Activated naive CD4-positive, alpha-beta T cell treated with Interleukin-2 at 50 U/mL for 16 hours (primary cell): ENCODE measurements around the gene FLRT1.
"Not testable (repeated sequence)": the region's sequence is repeated elsewhere in the genome, so short reads cannot be mapped to it uniquely, and the experiment has no call there.

ENCODE experiments used
- DNase-seq: peaks from one replicate; pipeline ENCODE4 v3.0.0-alpha.2; 2020

Gene FLRT1

DNA sequence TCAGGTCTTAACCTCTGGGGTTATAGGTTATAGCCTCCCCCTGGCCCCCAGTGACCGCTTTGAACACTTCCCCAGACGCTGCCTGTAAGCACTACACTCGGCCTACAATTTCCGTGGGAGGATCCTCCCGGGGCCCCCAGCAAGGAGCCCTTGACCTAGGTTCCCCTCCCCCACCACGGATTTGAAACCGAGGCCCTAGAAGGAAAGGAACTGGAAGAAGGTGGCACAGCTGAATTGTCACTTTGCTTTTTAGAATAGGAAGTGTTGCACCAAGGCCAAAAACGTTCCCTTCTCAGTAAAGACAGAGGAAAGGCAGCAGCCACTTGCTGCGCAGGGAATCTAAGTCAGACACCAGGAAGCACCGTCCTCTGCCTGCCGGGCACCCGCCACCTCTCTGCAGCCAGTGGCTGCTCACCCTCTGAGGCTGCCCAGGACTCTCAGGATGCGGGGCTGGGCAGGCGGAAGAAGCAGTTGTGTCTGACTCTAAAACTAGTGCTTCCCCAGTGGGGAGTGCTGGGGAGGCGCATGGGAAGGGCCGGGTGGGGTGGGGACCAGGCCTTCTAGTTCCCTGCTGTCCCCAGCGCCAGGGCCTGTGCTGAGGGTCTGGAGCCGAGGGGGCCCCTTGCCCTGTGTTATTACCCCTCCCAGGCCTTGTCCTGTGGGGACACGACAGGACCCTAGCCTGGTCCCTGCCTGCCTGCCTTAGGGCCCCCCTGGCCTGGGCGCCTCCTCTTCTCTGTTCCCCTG, 7.9 kb upstream of the FLRT1 start:
- DNase-seq = no peak

DNA sequence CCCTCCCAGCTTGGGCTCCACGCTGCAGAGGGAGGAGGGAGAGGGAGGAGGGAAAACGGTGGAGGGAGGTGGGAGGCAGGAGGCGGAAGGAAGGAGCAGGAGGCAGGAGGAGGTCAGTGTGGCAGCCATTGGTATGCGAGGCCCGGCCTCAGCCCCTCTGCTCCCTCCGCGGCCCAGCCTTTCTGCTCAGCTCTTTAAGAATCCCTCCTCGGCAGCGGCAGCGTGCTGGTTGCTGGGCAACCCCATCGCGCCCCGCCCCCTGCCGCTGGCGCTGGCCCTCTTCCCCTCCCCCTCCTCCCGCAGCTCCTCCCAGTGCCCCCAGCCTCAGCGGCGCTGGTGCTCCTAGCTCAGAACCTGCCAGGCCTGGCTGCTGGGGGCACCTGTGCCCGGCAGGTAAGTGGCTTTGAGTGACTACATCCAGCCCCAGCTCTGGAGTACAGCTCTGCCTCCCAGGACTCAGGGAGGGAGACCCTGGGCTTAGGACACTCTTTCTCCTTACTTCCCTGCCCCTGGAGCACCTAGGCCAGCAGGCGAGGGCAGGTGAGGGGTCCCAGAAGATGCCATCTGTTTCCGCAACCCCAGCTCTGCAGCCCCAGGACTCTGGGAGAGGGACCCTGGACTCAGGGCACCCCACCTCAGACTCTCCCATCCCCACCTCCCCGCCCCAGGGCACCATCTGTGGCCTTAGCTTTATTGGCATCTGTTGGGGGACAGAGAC, 7.2 kb upstream of the FLRT1 start:
- no peak for DNase-seq

DNA sequence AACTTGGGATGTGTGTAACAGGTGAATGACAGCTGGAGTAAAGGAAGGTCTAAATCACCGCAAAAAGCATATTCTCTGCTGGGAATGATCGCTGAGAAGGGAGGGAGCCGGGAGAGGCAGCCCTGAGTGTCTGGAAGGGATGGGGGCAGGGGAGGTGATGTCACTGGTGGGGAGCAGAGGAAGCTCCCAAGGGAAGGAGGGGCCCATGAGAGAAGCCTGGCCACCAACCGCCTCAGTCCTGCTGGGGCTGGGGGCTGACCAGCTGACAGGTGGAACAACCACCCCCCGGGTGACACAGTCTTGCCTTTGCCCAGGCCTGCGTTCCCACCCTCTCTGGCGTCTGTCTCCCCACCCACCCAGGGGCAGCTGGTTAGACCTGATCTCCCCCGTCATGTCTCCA, 6.0 kb upstream of the FLRT1 start:
- DNase-seq = no peak

DNA sequence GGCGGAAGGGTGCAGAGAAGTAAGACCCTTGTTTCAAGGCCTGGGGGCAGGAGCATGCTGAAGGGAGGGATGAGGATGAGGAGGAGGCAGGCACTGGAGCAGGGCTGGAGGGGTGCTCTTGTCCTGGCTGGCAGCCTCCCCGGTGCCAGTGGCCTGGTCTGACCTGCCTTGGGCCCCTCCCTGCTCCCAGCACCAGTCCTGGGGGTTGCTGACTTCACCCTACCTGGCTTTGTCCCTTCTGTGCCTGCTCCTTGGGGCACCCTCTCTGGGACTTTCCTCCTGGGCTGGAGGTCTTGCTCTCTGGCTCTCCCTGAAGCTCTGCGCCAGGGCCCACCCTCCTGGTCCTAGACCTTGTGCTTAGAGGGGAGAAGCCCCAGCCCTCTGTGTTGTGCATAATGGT, 4.7 kb upstream of the FLRT1 start:
- no peak for DNase-seq

DNA sequence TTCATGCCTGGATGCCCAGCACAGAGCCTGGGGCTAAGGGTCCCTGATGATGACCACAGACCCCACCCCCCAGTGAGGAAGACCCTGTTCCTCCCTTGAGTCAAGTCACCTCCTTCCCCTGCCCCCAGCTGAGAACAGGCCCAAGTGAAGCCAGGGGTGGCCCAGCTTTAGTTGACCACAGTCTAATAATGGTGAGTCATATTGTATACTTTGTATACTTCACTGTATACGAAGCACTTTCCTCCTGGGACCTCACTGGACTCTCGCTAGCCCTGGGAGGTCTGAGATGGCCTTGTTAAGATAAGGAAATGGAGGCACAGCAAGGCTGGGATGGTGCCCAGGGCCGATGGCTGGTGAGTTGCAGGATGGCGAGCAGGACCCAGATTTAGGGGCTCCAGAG, 3.7 kb upstream of the FLRT1 start:
- DNase-seq = no peak

DNA sequence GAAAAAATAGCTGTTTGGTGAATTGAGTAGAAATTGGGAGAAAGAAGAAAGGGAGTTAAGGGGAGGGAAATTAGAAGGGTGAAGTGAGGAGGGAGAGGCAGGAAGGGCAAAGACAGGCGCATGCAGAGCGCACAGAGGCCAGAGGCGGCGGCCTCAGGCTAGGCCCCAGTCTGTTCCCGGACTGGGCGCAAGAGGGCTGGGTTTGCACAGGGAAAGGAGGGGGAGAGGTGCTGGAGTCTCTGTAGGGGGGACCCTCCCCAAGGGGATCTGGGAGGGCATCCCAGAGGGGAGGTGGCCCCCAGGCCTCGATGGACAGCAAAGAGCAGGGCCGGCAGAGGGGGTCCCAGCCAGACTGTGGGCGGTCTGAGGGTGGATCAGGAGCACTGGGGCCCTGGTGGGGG, 1.3 kb upstream of the FLRT1 start:
- no peak for DNase-seq

DNA sequence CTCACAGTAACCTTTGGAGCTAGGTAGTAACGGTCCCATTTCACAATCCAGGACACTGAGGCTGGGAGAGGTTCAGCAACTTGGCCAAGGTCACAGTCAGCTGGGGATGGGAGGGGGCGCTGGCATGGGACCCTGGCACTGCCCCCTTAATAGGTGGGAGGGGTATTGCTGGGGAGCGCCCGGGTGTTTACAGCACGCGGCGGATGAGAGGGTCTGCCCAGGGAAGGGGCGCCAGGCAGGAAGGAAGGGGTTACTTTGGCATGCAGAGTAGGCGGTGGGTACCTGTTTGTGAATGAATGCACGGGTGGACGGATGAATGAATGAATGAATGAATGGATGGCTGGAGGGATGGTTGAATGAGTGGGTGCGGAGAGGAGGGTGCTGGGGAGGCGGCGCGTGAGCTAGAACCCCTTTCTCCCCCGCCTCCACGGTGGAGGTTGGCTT, 628 bp upstream of the FLRT1 start:
- DNase-seq = no peak

DNA sequence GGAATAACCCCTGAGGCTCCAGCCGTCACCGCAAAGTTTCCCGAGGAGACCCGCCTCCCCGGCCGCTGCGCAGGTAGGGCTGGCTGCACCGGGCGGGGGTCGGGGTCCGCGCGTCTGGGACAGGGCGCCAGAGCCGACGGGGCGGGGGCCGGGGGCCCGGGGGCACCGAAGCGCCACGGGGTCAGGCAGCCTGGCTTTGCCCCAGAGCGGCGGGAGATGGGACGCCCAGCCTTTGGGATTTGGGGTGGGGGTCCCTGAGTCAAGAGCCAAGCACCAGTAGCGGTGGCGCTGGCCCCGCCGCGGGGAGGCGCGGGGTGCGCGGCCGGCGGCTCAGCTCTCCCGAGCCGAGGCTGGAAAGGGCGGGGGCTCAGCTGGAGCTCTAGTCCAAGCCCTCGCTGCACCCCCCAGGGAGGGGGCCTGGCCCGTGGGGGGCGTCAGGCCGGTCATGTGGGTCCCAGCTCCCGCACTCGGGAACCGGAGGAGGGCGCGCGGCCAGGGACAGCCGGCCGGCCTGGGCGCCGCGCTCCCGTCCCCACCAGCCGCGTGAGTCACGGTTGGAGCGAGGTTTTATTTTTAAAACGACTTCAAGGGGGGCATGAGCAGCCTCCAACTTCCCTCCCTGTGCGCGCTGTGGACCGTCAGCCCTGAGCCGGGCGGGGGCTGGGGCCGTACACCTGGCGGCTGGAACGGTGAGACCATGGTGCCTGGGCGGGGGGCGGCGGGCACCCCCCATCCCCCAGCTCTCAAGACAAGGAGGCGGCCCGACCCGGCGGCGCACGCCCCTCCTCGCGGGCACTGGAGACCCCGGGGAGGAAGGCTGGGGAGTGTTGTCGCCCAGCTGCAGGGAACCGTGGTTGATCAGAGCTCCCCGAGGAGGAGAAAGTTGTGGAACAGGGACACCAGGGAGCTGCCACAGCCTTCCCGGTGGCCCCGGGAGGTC, 626 bp downstream of the FLRT1 start:
- no peak for DNase-seq

DNA sequence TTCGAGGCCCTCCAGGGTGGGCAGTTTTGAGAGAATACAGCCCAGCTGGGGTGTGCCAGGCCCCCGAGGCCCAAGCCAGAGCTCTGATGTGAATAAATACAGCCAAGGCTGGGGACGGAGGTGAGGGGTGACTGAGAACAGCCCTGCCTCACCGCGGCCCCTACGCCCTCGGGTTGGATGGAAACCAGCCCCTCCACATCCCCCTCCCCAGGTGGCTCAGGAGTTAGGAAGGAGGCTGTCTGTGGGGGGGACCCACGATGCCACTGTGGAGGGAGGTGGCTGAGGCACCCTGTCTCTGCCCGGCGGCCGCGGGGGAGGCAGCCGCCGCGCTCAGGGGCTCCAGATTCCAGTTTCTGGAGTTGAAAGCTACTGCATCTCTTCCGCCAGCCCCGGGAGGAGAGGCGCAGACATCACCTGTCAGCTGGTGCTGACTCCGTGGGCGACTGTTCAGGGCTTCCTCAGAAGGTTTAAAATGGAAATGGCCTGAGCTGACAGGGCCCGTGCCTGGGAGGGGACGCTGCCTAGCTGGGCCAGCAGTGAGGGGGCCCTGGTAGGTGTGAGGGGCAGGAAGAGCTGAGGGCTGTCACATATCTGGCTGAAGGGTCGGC, 1.4 kb downstream of the FLRT1 start:
- DNase-seq = no peak

DNA sequence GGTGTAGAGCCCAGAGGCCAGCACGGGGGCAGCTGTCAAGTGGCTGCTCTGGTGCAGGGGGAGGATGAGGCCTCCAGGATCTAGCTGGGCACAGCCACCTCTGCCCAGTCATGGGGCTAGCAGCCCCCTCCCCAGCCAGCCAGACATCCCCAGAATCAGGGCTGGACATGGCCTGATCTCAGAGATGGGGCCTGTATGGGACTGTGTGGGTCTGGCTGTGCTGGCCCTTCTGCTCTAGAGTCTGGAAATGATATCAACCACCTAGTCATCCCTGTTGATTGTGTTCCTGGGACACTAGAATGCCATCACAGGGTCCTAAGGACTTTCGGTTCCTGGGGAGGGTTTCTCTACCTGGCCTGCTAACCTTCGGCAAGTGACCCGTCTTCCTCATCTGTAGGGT, 2.8 kb downstream of the FLRT1 start:
- no peak for DNase-seq

DNA sequence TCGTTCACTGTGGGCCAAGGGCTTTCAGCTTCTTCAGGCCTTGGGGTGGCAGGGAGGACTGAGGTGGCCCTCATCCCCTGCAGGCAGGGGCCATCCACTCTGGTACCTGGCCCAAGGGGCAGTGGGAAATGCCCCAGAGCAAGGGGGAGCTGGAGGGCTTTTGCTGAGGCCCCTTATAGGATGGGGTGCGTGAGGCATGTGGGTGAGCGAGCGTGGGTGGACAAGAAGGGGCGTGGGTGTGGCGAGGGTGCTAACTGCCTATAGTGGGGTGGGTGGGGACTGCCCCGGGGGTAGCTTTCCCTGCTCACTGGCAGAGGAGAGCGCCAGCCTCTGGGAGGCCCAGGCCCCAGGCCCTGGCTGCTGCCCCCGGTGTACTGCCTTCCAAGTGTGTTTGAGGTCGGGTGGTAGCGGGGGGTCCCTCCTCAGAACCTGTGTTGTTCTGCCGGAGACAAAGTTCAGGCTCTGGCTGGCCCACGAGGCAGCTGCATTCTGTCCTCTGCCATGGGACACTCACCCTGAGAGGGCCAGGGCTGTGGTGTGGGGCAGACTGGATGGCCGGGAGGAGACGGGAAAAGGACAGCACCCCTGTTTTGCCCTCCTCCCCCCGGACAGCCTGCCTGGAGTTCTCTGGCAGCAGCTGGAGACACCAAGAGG, 3.4 kb downstream of the FLRT1 start:
- DNase-seq = no peak

DNA sequence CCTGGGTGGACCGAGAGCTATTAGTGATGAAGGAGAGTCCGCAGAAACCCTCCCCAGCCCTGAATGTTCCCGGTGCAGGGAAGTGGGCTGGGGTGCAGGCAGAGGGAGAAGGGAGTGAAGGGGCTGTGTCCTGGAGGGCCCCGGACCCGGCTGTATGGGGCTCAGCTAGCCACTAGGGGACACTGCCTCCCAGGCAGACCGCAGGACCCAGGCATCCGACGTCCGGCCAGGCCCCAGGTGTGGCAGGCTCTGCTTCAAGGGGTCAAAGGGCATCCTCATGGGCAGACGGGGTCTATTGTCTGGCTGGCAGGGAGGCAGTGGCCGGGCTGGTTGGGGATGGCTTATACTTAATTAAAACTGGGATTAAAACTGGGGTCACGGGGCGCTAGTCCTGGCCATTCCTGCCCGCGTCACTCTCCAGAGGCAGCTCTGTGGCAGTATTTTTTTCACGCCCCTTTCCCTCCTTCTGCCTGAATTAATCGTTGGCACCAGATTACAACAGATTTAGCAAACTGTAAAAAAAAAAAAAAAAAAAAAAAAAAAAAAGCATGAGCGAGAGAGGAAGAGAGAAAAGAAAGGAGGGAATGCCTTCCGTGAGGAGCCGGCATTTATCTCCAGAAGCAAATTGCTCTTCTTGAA, 5.1 kb downstream of the FLRT1 start:
- no peak for DNase-seq

DNA sequence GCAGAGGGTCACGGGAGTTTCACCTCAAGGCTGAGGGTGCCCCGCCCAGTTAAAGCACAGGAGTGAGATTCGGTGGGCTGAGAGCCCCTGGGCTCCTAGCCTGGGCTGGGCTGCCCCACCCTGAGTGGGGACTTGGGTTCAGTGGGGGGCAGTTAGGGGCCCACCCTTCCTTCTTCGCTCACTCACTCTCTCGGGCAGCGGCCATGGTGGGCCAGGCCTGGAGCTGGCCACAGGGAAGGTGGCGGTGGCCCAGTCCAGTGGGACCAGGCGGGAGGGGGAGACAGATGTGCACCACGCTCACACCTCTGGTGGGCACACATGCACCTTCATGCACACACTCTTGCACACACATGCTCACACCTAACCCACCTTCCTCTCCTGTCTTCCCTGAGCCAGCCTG, 6.1 kb downstream of the FLRT1 start:
- no peak for DNase-seq

DNA sequence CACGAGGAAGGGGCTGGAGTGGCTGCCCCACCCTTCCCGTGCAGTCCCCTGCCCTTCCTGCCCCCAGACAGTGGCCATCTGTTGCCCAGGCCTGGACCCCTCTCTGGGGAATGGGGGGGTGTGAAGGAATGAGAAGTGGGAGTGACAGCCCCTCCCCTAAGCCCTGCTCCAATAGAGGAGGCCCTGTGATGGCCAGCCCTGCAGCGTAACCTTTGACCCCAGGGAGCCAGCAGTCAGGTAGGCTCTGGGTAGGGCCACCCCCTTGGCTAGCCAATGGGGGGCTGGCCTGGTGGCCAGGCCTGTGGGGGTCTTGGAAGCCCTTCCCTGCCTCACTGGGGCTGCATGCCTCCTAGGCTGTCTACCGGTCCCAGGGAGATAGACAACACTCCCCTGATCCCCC, 6.6 kb downstream of the FLRT1 start:
- no peak for DNase-seq

DNA sequence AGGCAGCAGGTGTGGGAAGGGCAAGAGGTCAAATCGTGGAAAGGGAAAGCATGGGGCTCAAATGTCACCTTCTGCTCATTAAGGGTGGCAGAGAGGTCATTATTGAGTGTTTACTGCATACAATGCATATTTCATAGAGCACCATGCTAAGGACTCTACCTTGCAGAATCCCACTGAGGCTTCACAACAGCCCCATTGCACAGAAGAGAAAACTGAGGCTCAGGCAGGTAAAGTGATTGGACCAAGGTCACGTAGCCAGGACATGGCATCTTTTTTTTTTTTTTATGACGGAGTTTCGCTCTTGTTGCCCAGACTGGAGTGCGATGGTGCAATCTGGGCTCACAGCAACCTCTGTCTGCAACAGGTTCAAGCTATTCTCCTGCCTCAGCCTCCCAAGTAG, 7.8 kb downstream of the FLRT1 start:
- no peak for DNase-seq

DNA sequence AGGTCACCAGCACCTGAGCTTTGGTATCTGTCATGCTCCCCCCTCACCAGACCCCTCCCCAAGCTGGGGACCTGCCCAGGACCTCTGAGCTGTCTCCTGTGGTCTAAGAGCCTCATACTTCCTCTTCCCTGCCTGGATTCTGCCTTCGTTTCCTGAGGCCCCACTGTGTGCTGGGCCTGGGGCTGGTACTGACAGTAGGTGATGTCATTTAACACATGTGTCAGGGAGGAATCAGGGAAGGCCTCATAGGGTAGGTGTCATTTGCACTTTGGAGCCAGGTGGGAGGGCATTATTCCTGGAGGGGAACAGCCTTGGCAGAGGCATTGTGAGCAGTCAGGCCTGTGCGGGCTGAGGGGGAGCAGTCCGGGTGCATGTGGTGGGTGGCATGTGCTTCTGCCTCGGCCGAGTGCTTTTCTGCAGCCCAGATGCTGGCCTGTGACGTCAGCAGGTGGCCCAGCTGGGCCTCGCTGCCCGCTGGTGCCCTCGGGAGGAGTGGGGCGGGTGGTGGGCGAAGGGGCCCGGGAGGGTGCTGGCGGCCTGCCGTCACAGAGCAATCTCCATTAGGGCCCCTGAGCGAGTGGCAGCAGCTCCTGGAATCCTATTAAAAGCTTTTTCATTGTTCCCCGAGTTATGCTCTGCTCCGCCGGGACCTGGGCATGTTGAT, 9.1 kb downstream of the FLRT1 start:
- DNase-seq = no peak

DNA sequence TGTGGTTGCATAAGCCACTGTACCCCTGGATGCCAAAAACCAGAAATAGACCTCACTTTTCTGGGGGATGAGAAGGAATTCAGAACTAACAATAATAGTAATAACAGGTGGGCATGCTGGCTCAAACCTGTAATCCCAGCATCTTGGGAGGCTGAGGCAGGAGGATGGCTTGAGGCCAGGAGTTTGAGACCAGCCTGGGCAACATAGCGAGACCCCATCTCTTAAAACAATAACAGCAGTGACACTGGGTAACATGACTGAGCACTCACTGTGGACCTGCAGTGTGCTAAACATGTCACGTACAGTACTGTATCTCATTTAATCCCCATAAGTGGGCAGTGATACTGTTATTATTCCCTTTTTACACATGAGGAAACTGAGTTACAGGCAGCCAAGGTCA, 10.0 kb downstream of the FLRT1 start:
- no peak for DNase-seq

DNA sequence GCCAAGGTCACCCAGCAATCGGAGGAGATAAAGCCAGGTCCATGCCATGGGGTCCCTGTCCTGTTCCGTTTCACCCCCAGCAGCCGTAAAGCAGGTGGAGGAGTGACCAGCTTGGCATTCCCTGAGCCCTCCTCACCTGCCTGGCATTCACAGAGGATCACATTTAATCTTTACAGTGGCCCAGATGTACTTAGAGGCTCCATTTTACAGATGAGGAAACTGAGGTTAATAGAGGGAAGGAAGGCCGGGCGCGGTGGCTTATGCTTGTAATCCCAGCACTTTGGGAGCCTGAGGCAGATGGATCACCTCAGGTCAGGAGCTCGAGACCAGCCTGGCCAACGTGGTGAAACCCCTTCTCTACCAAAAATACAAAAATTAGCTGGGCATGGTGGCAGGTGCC, 11.6 kb downstream of the FLRT1 start:
- DNase-seq = not testable (repeated sequence)

DNA sequence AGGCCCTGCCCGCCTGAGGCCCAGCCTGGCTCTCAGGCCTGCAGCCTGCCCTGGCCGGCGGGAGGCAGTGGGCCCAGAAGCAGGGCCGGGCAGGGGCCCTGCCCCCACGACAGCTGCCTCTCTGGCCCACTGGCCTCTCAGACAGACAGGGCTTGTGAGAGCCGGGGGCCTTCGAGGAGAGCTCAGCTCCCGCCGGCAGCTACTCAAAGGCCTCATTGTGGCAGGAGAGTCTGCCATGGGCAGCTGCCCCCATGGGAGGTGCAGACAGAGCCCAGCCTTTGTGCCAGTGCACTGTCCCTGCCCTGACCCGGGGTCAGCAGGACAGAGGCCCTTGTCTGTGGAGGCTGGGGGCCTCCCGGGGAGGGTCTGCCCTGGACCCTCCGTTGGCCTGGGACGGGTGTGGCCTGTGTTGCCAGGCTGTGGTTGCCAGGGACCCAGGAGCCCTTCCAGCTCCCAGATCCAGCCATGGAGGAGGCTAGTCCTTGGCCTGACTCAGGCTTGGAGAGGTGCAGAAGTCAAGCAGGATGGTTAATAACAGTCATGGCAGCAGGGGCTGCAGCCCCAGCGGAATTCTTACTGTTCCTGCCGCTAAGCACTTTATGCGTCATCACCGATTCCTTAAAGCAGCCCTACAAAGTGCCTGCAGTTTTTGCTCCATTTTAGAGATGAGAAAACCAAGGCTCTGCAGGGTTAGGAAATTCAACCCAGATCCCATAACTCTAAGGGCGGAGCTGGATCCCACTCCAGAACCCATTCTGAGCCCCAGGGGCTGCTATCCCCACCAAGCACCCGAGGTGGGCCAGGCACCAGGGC, 12.5 kb downstream of the FLRT1 start:
- no peak for DNase-seq

DNA sequence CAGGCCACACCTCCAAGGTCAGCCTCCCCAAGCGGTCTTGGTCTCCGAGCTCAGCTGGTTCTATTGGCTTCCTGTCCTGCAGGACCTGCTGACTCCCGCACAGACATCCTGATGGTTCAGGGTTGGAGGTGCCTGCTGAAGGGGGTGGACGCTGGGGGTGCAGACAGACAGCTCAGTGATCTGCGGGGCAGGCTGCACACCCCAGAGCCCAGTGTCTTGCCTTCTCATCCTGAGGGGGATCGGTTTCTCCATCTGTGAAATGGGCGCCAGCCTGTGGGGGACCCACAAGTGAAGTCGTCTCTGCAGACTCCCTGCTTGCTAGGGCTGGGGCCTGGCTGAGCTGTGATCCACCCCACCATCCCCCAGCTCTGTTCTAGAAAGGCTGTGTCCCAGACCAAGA, 13.8 kb downstream of the FLRT1 start:
- no peak for DNase-seq

DNA sequence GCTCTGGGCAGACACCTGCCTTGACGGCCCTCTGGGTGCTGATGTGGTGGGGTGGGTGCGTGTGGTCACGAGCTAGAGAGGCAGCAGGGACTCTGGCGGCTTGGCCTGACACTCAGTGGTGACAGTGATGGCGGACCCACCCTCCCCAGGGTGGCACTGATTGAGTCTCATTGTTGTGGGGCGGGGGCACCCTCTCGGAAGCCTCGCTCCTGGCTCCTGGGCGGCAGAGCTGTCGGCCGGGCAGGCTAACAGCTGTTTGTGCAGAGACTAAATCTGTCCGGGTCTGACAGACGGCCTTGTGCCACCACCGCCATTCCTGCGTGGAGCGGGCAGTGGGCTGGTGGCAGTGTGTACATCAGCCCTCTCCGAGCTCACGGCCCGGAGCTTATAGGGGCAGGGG, 15.6 kb downstream of the FLRT1 start:
- no peak for DNase-seq
